ENCODE results near the gene FA2H.
"Not testable (repeated sequence)": the region's sequence is repeated elsewhere in the genome, so short reads cannot be mapped to it uniquely, and the experiment has no call there.

Gene FA2H

GRCh38 chr16:74668877-74669276, 105.7 kb downstream of the FA2H start:
- not testable (repeated sequence) for FAIRE-seq

DNA sequence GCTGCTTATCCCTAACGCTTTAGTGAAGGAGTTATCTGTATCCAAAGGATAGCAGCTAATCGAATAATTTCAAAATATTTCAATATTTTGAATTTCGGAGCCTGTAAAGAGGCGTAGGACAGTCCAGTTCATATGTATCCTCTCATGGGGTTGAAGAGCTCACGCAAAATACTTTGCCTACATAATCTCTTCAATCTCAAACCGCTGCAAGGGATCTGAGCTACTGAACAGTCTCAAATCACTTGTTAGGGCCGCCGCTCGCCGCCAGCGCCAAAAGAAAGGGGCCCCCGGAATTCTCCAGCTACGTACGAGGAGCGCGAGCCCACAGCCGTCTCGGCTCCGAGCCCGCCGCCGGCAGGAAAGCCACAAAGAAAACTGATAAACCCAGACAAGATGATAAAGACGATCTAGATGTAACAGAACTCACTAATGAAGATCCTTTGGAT, 107.3 kb downstream of the FA2H start:
- FAIRE-seq: no peak

- peak; percentile 97 for FAIRE-seq
Measured at GRCh38 chr16:74666425-74667254, 108.0 kb downstream of the FA2H start, which contains the start of gene RFWD3. TSS of gene RFWD3 (minus strand) at chr16:74666877. CDS start at chr16:74661449, 5,428 bp downstream.

GRCh38 chr16:74666010-74666421, 108.6 kb downstream of the FA2H start:
- FAIRE-seq: no peak
